A549 (cell line): ENCODE results near the gene ZC3H10.

Experiments
- CHD2 ChIP-seq: fragments of 150-350 bp; IDR thresholded peaks from 2 replicates; pipeline ENCODE4 v1.6.1; 2014; ENCODE audit warnings: low read length; ENCODE audit not compliant: partially characterized antibody
- CHD4 ChIP-seq: fragments of 200-600 bp; sonication (generic); IDR thresholded peaks from 2 replicates; pipeline ENCODE4 v1.6.1; 2016; ENCODE audit warnings: antibody characterized with exemption, mild to moderate bottlenecking, borderline replicate concordance
- CTCF ChIP-seq: fragments of >200 bp; sonication (Bioruptor Twin); formaldehyde crosslinking; IDR thresholded peaks from 3 replicates; pipeline ENCODE4 v1.5.1; 2016
- NR3C1 ChIP-seq: fragments of >200 bp; sonication (Bioruptor Twin); formaldehyde crosslinking; IDR thresholded peaks from 3 replicates; pipeline ENCODE4 v1.6.1; 2017

GRCh38 chr12:56163533-56164344, 45.7 kb downstream of the ZC3H10 start:
- TF ChIP-seq NR3C1 (no peak), CHD4 (no peak), CTCF (no peak), CHD2 (no peak)
